DMS 273 treated with DMSO at 0.1 percent for 48 hours (cell line): Measurements from ENCODE around the gene OR7C2.
"Not testable (repeated sequence)": the region's sequence is repeated elsewhere in the genome, so short reads cannot be mapped to it uniquely, and the experiment has no call there.

Source experiments
- DNase-seq: peaks from one replicate; lab custom pipeline; 2025; lab: John Stamatoyannopoulos, UW

OR7C2 gene

GRCh38 chr19:14941189-14941588 is at the start of gene OR7C2:
OR7C2 (plus strand) TSS chr19:14941489; CDS start chr19:14941489, 0 bp downstream.
- no peak for DNase-seq

GRCh38 chr19:14901675-14902260 is 39.5 kb upstream of the OR7C2 start:
- DNase-seq: no peak

DNA sequence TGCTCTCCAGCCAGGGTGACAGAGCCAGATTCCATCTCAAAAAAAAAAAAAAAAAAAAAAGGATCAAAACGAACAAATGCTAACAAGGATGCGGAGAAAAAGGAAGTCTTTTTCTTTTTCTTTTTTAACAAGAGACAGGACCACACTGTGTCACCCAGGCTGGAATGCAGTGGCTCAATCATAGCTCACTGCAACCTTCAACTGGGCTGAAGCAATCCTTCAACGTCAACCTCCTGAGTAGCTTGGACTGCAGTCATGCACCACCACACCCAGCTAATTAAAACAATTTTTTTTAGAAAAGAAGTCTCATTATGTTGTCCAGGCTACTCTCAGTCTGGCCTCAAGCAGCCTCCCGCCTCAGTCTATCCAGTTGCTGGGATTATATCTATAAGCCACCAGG is 34.6 kb upstream of the OR7C2 start:
- DNase-seq: no peak

DNA sequence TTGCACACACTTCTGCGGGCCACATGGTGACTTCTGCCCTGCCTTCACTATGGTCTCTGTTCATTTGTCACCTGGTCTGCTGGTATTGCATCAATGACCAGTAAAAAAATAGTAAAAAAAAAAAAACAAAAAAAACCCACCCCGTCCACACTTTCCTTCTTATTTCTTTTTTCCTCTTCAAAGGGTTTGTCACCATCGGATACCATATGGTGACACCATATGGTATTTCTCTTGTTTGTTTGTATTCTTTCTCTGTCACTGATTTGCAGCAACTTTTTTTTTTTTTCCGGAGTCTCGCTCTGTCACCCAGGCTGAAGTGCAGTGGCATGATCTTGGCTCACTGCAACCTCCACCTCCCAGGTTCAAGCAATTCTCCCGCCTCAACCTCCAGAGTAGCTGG is 26.2 kb upstream of the OR7C2 start:
- DNase-seq: no peak

DNA sequence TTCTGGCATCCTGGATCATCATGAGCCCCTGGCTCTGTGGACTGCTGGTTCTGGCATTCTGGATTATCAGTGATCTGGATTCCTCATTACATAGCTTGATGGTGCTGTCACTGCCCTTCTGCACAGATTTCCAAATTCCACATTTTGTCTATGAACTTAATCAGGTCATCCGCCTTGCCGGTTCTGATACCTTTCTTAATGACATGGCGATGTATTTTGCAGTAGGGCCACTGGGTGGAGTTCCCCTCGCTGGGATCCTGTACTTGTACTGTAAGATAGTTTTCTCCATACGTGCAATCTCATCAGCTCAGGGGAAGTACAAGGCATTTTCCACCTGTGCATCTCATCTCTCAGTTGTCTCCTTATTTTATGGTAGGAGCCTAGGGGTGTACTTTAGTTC is 24.4 kb upstream of the OR7C2 start:
- DNase-seq: no peak

- DNase-seq: no peak
These were observed 7.8 kb upstream of the OR7C2 start for GRCh38 chr19:14933506-14933905.

DNA sequence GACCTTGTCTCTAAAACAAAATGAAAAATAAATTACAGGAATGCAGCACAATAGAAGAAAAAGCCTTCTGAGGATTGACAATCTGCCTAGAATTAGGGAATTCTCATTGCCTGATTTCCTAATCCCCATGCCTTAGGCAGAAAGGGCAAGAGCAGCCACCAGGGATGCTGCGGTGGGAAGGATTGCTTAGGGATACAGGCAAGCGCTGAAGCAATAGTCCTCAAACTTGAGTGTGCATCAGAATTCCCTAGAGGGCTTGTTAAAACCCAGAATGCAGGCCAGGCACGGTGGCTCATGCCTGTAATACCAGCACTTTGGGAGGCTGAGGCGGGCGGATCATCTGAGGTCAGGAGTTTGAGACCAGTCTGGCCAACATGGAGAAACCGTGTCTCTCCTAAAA is 1.0 kb upstream of the OR7C2 start:
- no peak for DNase-seq

DNA sequence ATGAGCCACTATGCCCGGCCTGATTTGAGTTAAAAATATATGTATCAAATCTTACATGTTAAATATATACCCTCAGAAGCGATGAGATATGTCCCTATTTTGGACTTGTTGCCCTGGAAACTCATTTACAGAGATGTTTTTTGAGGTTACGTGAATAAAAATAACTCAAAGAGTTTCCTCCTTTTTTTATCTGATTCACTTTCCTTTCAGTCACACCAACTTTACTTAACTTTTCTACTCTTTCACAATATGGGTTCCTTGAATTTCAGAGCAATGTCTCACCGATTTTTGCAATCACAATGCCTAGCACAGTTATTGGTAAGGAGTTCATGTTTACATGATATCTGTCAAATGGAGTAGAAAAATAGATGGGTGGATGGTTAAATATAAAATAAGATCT is 2.3 kb downstream of the OR7C2 start:
- DNase-seq: no peak

- DNase-seq: no peak
These were observed 3.2 kb downstream of the OR7C2 start for GRCh38 chr19:14944456-14944855.

DNA sequence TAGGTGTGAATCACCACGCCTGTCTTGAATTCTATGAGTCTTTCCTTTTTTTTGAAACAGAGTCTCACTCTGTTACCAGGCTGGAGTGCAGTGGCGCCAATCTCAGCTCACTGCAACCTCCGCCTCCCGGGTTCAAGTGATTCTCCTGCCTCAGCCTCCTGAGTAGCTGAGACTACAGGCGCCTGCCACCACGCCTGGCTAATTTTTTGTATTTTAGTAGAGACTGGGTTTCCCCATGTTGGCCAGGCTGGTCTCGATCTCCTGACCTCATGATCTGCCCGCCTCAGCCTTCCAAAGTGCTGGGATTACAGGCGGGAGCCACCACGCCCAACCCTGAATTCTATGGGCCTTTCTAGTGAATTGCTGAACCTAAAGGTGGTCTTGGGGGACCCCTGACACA is 8.1 kb downstream of the OR7C2 start:
- not testable (repeated sequence) for DNase-seq

GRCh38 chr19:14949876-14950275 is 8.6 kb downstream of the OR7C2 start:
- DNase-seq: no peak

DNA sequence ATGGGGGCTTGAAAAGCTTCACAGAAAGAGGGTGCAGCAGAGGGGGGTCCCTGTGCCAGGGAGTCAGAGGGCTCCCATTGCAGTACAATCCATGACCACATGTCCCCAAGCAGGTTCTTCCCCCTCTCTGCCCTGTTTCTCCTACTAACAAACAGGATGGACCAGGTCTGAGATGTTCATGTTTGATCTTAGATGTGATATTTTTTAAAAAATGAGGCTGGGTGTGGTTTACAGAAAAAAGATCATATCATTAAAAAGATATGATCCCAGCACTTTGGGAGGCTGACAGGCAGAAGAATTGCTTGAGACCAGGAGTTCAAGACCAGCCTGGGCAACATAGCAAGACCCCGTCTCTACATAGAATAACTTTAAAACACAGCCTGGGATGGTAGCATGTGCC is 9.1 kb downstream of the OR7C2 start:
- DNase-seq: no peak

DNA sequence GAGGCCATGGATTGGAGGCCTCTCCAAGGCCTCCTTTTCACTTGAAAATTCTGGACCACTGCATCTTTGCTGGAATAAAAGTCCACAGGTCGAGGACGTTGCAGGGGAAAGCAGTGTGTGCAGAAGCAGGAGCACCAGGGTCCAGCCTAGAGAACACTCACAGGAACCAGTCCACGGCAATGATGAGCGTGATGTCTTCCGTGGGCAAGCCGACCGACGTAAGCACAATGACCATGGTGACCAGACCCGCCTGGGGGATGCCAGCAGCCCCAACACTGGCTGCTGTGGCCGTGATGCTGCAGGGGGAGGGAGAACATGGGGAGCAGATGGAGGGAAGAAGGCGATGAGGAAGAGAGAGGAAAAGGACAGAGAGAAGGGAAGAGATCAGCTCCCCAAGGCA is 11.5 kb downstream of the OR7C2 start:
- DNase-seq: no peak

DNA sequence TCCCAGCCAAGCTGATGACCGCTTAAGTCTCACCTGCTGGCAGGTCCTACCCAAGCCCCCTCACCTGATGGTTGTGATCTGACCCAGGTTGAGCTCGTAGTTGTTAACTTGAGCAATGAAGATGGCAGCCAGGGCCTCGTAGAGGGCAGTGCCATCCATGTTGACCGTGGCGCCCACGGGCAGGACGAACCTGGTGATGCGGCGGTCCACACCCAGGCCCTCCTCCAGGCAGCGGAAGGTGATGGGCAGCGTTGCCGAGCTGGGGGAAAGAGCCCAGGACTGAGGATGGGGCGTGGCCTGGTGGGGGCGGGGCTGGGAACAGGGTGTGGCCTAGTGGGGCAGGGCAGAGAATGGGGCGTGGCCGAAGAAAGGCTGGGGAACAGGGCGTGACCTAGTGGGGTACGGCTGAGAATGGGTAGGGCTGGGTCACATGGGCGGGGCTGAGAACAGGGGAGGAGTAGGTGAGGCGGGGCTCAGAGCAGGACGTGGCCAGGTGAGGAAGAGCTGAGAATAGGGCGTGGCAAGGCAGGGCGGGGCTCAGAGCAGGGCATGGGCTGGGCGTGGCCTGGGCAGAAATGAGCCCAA is 12.9 kb downstream of the OR7C2 start:
- no peak for DNase-seq

GRCh38 chr19:14957464-14957863 is 16.2 kb downstream of the OR7C2 start:
- no peak for DNase-seq

DNA sequence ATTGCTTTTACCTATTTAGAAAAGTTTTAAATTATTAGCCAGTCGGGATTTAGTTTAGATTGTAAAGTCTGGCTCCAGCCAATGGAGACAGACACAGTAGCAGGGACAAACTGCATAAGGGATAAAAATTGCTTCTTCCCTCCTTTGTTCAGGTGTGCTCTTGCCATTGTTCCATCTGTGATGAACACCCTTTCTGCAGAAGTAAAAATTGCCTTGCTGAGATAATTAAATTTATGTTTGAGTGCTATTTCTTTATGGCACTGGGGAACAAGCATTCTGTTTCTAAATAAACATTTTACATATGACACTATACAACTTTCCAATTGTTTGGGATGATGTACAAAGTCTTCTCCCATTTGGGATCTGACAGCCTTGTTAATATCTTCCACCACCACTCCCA is 18.0 kb downstream of the OR7C2 start:
- DNase-seq: no peak

GRCh38 chr19:14961956-14962685 is 20.8 kb downstream of the OR7C2 start:
- no peak for DNase-seq

- DNase-seq: no peak
These were observed 27.0 kb downstream of the OR7C2 start for GRCh38 chr19:14968247-14968646.

GRCh38 chr19:14971474-14971873 is 30.2 kb downstream of the OR7C2 start:
- DNase-seq: no peak

- peak; percentile 1 for DNase-seq
These were observed 31.4 kb downstream of the OR7C2 start for GRCh38 chr19:14972676-14973075.

DNA sequence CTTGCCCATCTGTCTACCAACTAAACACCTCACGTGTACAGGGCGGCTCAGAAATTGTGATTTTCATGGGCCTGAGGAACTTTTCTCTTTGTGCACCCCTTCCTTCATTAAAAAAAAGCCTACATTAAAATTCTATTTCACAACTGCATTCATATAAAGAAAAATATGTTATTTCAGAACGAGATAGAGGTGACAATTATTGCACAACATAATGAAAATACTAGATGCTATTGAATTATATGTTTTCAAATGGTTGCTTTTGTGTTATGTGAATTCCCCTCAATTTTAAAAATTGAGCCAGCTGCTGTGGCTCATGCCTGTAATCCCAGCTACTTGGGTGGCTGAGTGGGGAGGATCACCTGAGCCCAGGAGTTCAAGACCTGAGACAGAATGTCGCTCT is 33.2 kb downstream of the OR7C2 start:
- DNase-seq: no peak

- no peak for DNase-seq
These were observed 35.8 kb downstream of the OR7C2 start for GRCh38 chr19:14977128-14977527.

- DNase-seq: no peak
These were observed 37.0 kb downstream of the OR7C2 start for GRCh38 chr19:14978161-14978776.
